Liver (tissue), 3 donors: ENCODE data around the gene TSPAN18.

ENCODE experiments used
- EGR1 ChIP-seq, 2 donors: IDR thresholded peaks; 2 replicates each; pipeline ENCODE4 v1.6.1; 2016 to 2018; ENCODE audit warnings: antibody characterized with exemption in 2 of 2, low read depth in 2 of 2
- JUND ChIP-seq, 2 donors: IDR thresholded peaks; 2 replicates each; pipeline ENCODE4 v1.6.1; 2016; ENCODE audit warnings: antibody characterized with exemption in 2 of 2
- TAF1 ChIP-seq: conservative IDR thresholded peaks from 2 replicates; pipeline ENCODE4 v1.6.1; 2016; ENCODE audit warnings: antibody characterized with exemption, mild to moderate bottlenecking
- TF ChIP-seq, protein P1 (sequence below): fragments of 150-350 bp; IDR thresholded peaks from 2 replicates; pipeline ENCODE4 v1.5.1; 2017; ENCODE audit warnings: improper control_type of control experiment, low read depth, low read length; ENCODE audit not compliant: missing input control
- donor health status: healthy.
- donor health status: healthy.

DNA sequence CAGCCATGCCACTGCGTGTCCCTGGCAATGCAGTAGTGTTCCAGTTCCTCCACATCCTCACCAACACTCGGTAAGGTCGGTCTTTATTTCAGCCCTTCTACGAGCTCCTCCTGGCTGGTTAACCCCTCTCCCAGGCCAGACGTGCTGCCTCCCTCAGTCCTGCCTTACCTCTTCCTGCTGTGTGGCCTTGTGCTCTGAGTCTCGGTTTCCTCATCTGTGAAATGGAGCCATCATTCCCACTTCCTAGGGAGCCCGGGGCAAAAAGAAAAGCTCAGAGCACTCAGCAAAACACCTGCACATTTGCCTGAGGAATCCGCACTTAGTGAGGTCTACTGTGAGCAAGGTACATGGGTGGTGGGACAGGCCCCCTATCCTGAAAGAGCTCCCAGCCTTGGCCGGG lies 214.1 kb downstream of the TSPAN18 start:
- TF ChIP-seq, protein P1, sequence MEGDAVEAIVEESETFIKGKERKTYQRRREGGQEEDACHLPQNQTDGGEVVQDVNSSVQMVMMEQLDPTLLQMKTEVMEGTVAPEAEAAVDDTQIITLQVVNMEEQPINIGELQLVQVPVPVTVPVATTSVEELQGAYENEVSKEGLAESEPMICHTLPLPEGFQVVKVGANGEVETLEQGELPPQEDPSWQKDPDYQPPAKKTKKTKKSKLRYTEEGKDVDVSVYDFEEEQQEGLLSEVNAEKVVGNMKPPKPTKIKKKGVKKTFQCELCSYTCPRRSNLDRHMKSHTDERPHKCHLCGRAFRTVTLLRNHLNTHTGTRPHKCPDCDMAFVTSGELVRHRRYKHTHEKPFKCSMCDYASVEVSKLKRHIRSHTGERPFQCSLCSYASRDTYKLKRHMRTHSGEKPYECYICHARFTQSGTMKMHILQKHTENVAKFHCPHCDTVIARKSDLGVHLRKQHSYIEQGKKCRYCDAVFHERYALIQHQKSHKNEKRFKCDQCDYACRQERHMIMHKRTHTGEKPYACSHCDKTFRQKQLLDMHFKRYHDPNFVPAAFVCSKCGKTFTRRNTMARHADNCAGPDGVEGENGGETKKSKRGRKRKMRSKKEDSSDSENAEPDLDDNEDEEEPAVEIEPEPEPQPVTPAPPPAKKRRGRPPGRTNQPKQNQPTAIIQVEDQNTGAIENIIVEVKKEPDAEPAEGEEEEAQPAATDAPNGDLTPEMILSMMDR = no peak
- TF ChIP-seq TAF1 = no peak
- no peak for TF ChIP-seq JUND (IDR thresholded peaks at IDR 0.05)
- TF ChIP-seq EGR1 (IDR thresholded peaks at IDR 0.05; ENCODE audit: low read depth in 2 of 2) = no peak
